ENCODE data around the gene RAMP3.

Gene RAMP3

DNA sequence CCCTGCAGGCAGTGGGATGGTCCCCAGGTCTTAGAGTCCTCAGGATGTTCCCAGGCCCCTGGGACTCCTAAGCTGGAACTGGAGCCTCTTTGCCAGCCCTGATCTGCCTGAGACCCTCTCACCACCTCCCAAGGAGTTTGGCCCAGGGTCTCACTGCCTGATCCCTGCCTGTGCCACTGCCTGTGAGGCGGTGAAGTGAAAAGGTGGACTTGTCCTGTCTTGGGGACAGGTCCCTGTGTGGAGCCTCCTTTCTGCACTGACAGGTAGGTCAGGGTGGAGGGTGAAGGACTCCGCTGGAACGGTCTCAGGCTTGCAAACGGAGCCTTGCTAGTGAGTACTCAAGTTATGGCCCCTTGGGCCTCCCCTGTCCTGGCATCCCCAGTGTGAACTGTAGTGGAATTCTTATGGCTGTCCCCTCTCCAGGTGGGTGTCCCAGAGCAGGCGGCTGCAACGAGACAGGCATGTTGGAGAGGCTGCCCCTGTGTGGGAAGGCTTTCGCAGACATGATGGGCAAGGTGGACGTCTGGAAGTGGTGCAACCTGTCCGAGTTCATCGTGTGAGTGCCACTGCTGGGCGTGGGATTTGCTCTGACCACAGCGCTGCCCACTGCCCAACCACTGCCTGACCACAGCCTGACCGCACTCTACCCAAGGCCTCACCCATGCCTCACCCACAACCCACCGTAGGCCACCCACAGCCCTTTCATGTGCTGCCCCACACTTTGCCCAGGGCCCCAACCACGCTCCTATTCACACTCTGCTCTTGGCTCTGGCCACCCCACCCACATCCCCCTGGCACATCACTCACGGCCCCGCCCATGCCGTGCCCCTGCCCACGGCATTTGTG is 19.5 kb downstream of the RAMP3 start:
- in situ Hi-C loops (cut with HindIII; ENCODE audit: low sequenced_read_pairs): no loop called here
- no peak for DNase-seq (ENCODE audit: low read depth)
- H3K4me3 ChIP-seq (ENCODE audit: low read depth, low read length): no peak overlapping the region
- no peak for TF ChIP-seq CTCF (IDR thresholded peaks at IDR 0.05; ENCODE audit: low read depth, low read length, missing control alignments)

- in situ Hi-C loops (cut with HindIII; ENCODE audit: low sequenced_read_pairs): no loop called here
- DNase-seq (ENCODE audit: low read depth): no peak
- H3K4me3 ChIP-seq (ENCODE audit: low read depth, low read length): no peak overlapping the region
- TF ChIP-seq CTCF (IDR thresholded peaks at IDR 0.05; ENCODE audit: low read depth, low read length, missing control alignments): no peak
These were observed 20.2 kb downstream of the RAMP3 start for GRCh38 chr7:45177801-45178200.

- in situ Hi-C loops (cut with HindIII; ENCODE audit: low sequenced_read_pairs): no loop called here
These were observed 20.9 kb downstream of the RAMP3 start for GRCh38 chr7:45178241-45179225.

GRCh38 chr7:45179666-45180065 is 22.1 kb downstream of the RAMP3 start:
- DNase-seq (ENCODE audit: low read depth): no peak
- TF ChIP-seq CTCF (IDR thresholded peaks at IDR 0.05; ENCODE audit: low read depth, low read length, missing control alignments): no peak
- in situ Hi-C loops (cut with HindIII; ENCODE audit: low sequenced_read_pairs): no loop called here
- H3K4me3 ChIP-seq (ENCODE audit: low read depth, low read length): no peak overlapping the region

More at GRCh38 chr7:45178241-45179225, 20.9 kb downstream of the RAMP3 start:
- H3K4me3 ChIP-seq (ENCODE audit: low read depth, low read length): no peak overlapping the region
- no peak for TF ChIP-seq CTCF (IDR thresholded peaks at IDR 0.05; ENCODE audit: low read depth, low read length, missing control alignments)
- DNase-seq (ENCODE audit: low read depth): no peak

DNA sequence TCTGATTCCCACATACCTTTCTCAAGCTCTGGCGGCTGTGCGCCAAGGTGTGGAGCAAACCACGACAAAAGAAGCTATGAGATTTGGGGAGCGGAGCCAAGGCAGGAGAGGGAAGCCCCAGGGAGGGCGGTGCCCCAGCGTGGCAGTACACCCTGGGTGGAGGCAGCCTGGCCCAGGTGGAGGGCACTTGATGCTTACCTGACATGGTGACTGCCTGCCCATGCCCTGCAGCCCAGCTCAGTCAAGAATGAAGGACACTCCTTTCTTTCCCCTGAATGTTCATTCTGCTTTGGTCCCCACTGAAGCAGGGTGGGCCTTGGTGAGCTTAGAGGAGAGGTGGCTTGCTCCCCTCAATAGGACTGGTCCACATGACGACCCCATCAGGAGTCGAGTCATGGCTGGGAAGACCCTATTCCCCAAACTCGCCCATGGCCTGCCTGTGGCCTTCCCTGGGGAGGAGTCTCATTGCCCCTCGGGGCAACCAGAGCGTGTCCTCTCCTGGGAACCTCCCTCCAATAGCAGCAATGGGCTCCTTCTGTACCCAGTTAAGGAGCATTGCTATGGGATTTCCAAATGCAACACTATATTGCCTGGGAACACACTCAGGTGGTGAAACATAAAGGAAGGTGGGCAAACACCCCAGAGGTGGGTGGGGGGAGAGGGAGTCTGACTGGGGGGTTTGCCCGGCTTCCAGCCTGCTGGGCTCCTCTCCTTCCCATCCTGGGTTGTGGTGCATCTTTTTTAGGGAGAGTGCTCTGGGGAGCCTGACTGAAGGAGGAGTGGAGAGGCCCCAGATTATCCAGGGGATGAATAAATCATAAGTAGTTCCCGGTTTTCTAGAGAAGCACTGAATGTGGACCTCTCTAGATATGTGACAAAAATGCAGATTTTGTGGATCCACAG is 22.7 kb downstream of the RAMP3 start:
- TF ChIP-seq CTCF (IDR thresholded peaks at IDR 0.05; ENCODE audit: low read depth, low read length, missing control alignments): no peak
- in situ Hi-C loops (cut with HindIII; ENCODE audit: low sequenced_read_pairs): no loop called here
- H3K4me3 ChIP-seq (ENCODE audit: low read depth, low read length): no peak overlapping the region
- no peak for DNase-seq (ENCODE audit: low read depth)

Measured in astrocyte of the cerebellum (primary cell).